SU-DHL-6 (cell line): ENCODE data around the gene ATF1.

ENCODE experiments used
- H2AFZ ChIP-seq: fragments of 200-600 bp; sonication (generic); 2 replicates; pipeline ENCODE4 v1.6.1; 2014; ENCODE audit warnings: low read depth, mild to moderate bottlenecking, moderate library complexity, mixed read lengths, antibody characterized with exemption, low read length; ENCODE audit not compliant: severe bottlenecking
- H3F3A ChIP-seq: fragments of 200-600 bp; shearing (Covaris generic); 2 replicates; pipeline ENCODE4 v1.6.0; 2016; ENCODE audit warnings: antibody characterized with exemption, mild to moderate bottlenecking; ENCODE audit not compliant: insufficient read depth
- H3K27ac ChIP-seq: fragments of 200-600 bp; sonication (generic); 2 replicates; pipeline ENCODE4 v1.5.1; 2016; ENCODE audit warnings: low read depth, mild to moderate bottlenecking, low read length, moderate library complexity, mixed read lengths
- H3K27me3 ChIP-seq: fragments of 200-600 bp; sonication (generic), shearing (Covaris generic); 2 replicates; pipeline ENCODE4 v1.6.0; 2014; ENCODE audit warnings: mild to moderate bottlenecking, low read length
- H3K36me3 ChIP-seq: fragments of 200-600 bp; sonication (generic); 2 replicates; pipeline ENCODE4 v1.6.1; 2014; ENCODE audit warnings: mild to moderate bottlenecking, low read length, mixed read lengths
- H3K4me2 ChIP-seq: fragments of 300-600, 200-600 bp; shearing (Covaris generic), sonication (generic); 2 replicates; pipeline ENCODE4 v1.6.0; 2014; ENCODE audit warnings: low read length, low read depth, mild to moderate bottlenecking; ENCODE audit not compliant: poor library complexity, severe bottlenecking
- H3K4me3 ChIP-seq: fragments of 200-600 bp; sonication (generic); 2 replicates; pipeline ENCODE4 v1.5.1; 2014; ENCODE audit warnings: antibody characterized with exemption, low read length, mild to moderate bottlenecking, mixed read lengths; ENCODE audit not compliant: insufficient read depth, poor library complexity, severe bottlenecking
- H3K79me2 ChIP-seq: fragments of 200-600 bp; sonication (generic); 2 replicates; pipeline ENCODE4 v1.6.1; 2014; ENCODE audit warnings: mild to moderate bottlenecking, low read length, moderate library complexity; ENCODE audit not compliant: insufficient read depth
- H3K9ac ChIP-seq: fragments of 200-600 bp; sonication (generic); 2 replicates; pipeline ENCODE4 v1.7.0; 2014; ENCODE audit warnings: mild to moderate bottlenecking, low read length
- H3K9me2 ChIP-seq: fragments of 200-600 bp; sonication (generic); replicated peaks from 2 replicates; pipeline ENCODE4 v1.6.1; 2014; ENCODE audit warnings: low read length; ENCODE audit not compliant: insufficient read depth
- H3K9me3 ChIP-seq: fragments of 200-600 bp; sonication (generic); 2 replicates; pipeline ENCODE4 v1.6.1; 2014; ENCODE audit warnings: low read length, mixed read lengths; ENCODE audit not compliant: insufficient read depth
- H4K20me1 ChIP-seq: fragments of 200-600 bp; sonication (generic); 2 replicates; pipeline ENCODE4 v1.6.1; 2014; ENCODE audit warnings: low read depth, mild to moderate bottlenecking, antibody characterized with exemption, low read length, moderate library complexity, mixed read lengths
- EZH2phosphoT487 ChIP-seq: fragments of 200-600 bp; sonication (generic), shearing (Covaris generic); conservative IDR thresholded peaks from 2 replicates; pipeline ENCODE4 v1.6.1; 2018; ENCODE audit warnings: mild to moderate bottlenecking, antibody characterized with exemption, low read length, moderate library complexity, mixed read lengths
- TF ChIP-seq, protein P1 (sequence below): fragments of 200-600 bp; sonication (generic); IDR thresholded peaks from one replicate; pipeline ENCODE4 v1.5.1; 2017; ENCODE audit warnings: antibody characterized with exemption, mild to moderate bottlenecking, low read length, moderate library complexity; ENCODE audit not compliant: insufficient read depth, poor library complexity, severe bottlenecking

The ATF1 gene

DNA sequence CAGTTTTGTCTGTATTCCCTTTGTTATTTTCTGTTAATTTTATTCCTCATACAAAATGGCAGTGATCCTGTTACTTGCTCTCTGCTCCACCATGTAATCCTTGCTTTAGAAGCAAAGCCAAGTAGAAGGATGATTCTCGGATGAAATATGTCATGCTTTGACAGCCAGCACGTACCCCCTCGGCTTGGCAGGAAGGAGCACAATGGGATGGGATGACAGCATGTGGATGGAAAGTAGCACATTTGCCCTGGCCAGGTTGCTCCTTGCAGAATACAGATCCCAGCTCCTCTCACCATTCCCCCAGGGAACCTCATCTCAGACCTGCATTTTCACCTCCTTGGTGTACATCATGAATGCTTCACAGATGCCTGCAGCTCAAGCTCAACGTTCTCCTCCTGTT is 35.1 kb upstream of the ATF1 start:
- H3K27ac ChIP-seq = no peak overlapping the region
- H3K36me3 ChIP-seq = no peaks in the 10 kb centered on the region
- H3K4me2 ChIP-seq = no peak overlapping the region
- H3K9ac ChIP-seq = no peak overlapping the region
- H3K9me3 ChIP-seq = no peaks in the 10 kb centered on the region
- H2AFZ ChIP-seq = no peak overlapping the region
- no peaks in the 10 kb centered on the region for H3F3A ChIP-seq
- TF ChIP-seq EZH2phosphoT487 = no peak
- TF ChIP-seq, protein P1, sequence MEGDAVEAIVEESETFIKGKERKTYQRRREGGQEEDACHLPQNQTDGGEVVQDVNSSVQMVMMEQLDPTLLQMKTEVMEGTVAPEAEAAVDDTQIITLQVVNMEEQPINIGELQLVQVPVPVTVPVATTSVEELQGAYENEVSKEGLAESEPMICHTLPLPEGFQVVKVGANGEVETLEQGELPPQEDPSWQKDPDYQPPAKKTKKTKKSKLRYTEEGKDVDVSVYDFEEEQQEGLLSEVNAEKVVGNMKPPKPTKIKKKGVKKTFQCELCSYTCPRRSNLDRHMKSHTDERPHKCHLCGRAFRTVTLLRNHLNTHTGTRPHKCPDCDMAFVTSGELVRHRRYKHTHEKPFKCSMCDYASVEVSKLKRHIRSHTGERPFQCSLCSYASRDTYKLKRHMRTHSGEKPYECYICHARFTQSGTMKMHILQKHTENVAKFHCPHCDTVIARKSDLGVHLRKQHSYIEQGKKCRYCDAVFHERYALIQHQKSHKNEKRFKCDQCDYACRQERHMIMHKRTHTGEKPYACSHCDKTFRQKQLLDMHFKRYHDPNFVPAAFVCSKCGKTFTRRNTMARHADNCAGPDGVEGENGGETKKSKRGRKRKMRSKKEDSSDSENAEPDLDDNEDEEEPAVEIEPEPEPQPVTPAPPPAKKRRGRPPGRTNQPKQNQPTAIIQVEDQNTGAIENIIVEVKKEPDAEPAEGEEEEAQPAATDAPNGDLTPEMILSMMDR = no peak
- no peak overlapping the region for H3K4me3 ChIP-seq
- no peaks in the 10 kb centered on the region for H4K20me1 ChIP-seq
- H3K27me3 ChIP-seq = no peaks in the 10 kb centered on the region
- no peaks in the 10 kb centered on the region for H3K9me2 ChIP-seq
- no peaks in the 10 kb centered on the region for H3K79me2 ChIP-seq

DNA sequence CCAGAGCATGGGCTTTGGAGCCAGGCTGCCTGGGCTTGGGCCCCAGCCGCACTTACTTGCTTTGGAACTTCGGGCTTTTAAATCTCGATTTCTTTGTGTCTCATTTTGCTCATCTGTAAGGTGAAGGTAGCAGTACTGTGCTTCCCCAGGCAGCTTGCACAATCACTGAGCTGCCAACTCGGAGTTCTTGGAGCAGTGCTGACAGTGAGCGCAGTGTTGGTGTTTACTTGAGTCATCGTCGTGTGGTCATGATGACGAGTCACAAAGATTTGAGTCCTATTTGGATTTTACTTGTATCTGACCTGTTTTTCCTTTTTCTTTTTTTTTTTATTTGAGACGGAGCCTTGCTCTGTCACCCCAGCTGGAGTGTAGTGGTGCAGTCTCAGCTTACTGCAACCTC is 31.3 kb upstream of the ATF1 start:
- TF ChIP-seq, protein P1 = no peak
- no peak for TF ChIP-seq EZH2phosphoT487
- H3K9ac ChIP-seq = no peak overlapping the region
- no peak overlapping the region for H2AFZ ChIP-seq
- no peaks in the 10 kb centered on the region for H4K20me1 ChIP-seq
- H3K9me2 ChIP-seq = no peaks in the 10 kb centered on the region
- H3K27ac ChIP-seq = no peak overlapping the region
- no peaks in the 10 kb centered on the region for H3K36me3 ChIP-seq
- no peak overlapping the region for H3K4me3 ChIP-seq
- H3K9me3 ChIP-seq = no peaks in the 10 kb centered on the region
- no peaks in the 10 kb centered on the region for H3F3A ChIP-seq
- H3K79me2 ChIP-seq = no peaks in the 10 kb centered on the region
- H3K27me3 ChIP-seq = no peaks in the 10 kb centered on the region
- no peak overlapping the region for H3K4me2 ChIP-seq

DNA sequence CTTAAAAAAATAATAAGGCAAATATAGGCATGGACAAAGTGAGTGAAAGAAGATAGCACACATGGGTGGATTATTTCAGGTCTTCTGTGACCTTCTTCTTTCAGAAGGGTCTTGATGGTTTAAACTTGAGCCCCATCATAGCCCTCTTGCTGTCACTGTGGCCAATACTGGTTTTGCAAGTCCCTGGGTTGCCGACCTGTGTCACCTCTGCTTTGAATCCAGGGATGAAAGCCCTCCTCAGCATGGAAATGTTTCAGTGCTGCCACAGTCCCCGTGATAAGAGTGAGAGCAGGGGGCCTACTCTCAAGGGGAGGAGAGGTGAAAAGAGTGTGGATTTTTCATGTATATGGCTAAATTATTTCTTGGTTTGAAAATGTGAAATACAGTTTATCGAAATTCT is 30.2 kb upstream of the ATF1 start:
- Histone ChIP-seq H3K27ac (no peak overlapping the region), H4K20me1 (no peaks in the 10 kb centered on the region), H3K9ac (no peak overlapping the region), H3K36me3 (no peaks in the 10 kb centered on the region), H3K4me3 (no peak overlapping the region), H2AFZ (no peak overlapping the region), H3K9me3 (no peaks in the 10 kb centered on the region), H3K27me3 (no peaks in the 10 kb centered on the region), H3K9me2 (no peaks in the 10 kb centered on the region), H3F3A (no peaks in the 10 kb centered on the region), H3K4me2 (no peak overlapping the region), H3K79me2 (no peaks in the 10 kb centered on the region)
- TF ChIP-seq, protein P1 = no peak
- TF ChIP-seq EZH2phosphoT487 = no peak
